ENCODE data around the gene SUSD6. TPM values are rescaled to one million over a fixed set of nuclear protein-coding genes. Genes with fewer than 3 reads are reported as not detected.
"Not testable (repeated sequence)": the region's sequence is repeated elsewhere in the genome, so short reads cannot be mapped to it uniquely, and the experiment has no call there.

SUSD6 gene
- total RNA-seq, 4 donors from 2014 or later = 37.5 to 70.4 (median 44.5) TPM

GRCh38 chr14:69715725-69716477 is 104.5 kb downstream of the SUSD6 start:
- Histone ChIP-seq H3K9me3 (no peaks in the 10 kb centered on the region), H3K27ac (peak overlapping the region; percentile 51 to 71 (median 62)), H3K4me1 (peaks cover 55 to 78% of the 10 kb centered on the region in 2 donors), H3K27me3 (no peaks in the 10 kb centered on the region), H3K36me3 (peaks cover 5 to 9% of the 10 kb centered on the region in 2 donors), H3K4me3 (replicated peaks in 1 of 3) (no peak overlapping the region)
- intact Hi-C loops (cut with DNase I) = loop anchor here (10.0 kb wide), 1 partner anchor 61 kb away; no protein-coding TSS in a partner anchor
- DNase-seq = peak; percentile 86 to 91
- 54 to 55% methylated on average over 13 of the region's 13 CpGs for WGBS, 2 donors
- TF ChIP-seq POLR2A (IDR thresholded peaks at IDR 0.05) = no peak
- TF ChIP-seq CTCF (IDR thresholded peaks at IDR 0.05) = no peak

GRCh38 chr14:69716478-69717187 is 105.2 kb downstream of the SUSD6 start:
- peak overlapping the region; percentile 51 to 71 (median 53) for H3K27ac ChIP-seq
- intact Hi-C loops (cut with DNase I) = loop anchor here (10.0 kb wide), 1 partner anchor 62 kb away; no protein-coding TSS in a partner anchor
- H3K27me3 ChIP-seq = no peaks in the 10 kb centered on the region
- peaks cover 0 to 2% of the 10 kb centered on the region in 2 donors for H3K36me3 ChIP-seq
- H3K4me1 ChIP-seq = peaks cover 51 to 75% of the 10 kb centered on the region in 2 donors
- WGBS, 2 donors = 69 to 73% methylated on average over 5 of the region's 5 CpGs
- TF ChIP-seq POLR2A (IDR thresholded peaks at IDR 0.05) = no peak
- TF ChIP-seq CTCF (IDR thresholded peaks at IDR 0.05) = no peak
- no peak for DNase-seq
- no peaks in the 10 kb centered on the region for H3K9me3 ChIP-seq
- no peak overlapping the region for H3K4me3 ChIP-seq (replicated peaks in 1 of 3)

GRCh38 chr14:69718614-69719013 is 107.2 kb downstream of the SUSD6 start:
- peak overlapping the region in 2 of 3 donors; percentile 36 to 39 for H3K27ac ChIP-seq

GRCh38 chr14:69719501-69719951 is 108.1 kb downstream of the SUSD6 start:
- Histone ChIP-seq H3K9me3 (no peaks in the 10 kb centered on the region), H3K36me3 (no peaks in the 10 kb centered on the region), H3K27ac (peak overlapping the region; percentile 39 to 80 (median 63)), H3K4me3 (replicated peaks in 1 of 3) (no peak overlapping the region), H3K27me3 (no peaks in the 10 kb centered on the region), H3K4me1 (peaks cover 32 to 57% of the 10 kb centered on the region in 2 donors)
- WGBS, 2 donors = 16 to 22% methylated on average over 7 of the region's 7 CpGs
- peak; percentile 70 to 73 for DNase-seq
- intact Hi-C loops (cut with DNase I) = loop anchor here (10.0 kb wide), 1 partner anchor 65 kb away; no protein-coding TSS in a partner anchor
- TF ChIP-seq CTCF (IDR thresholded peaks at IDR 0.05) = no peak
- TF ChIP-seq POLR2A (IDR thresholded peaks at IDR 0.05) = no peak

More at GRCh38 chr14:69718614-69719013, 107.2 kb downstream of the SUSD6 start:
- not testable (repeated sequence) for H3K4me3 ChIP-seq (replicated peaks in 1 of 3); DNase-seq; H3K9me3 ChIP-seq; H3K27me3 ChIP-seq; H3K36me3 ChIP-seq
- 91% methylated on average over 2 of the region's 2 CpGs for WGBS, 2 donors
- H3K4me1 ChIP-seq = peaks cover 32 to 57% of the 10 kb centered on the region in 2 donors
- intact Hi-C loops (cut with DNase I) = loop anchor here (10.0 kb wide), 1 partner anchor 64 kb away; no protein-coding TSS in a partner anchor

- TF ChIP-seq POLR2A (IDR thresholded peaks at IDR 0.05) = no peak
- peak in 2 of 6 experiments; percentile 7 to 28 for TF ChIP-seq CTCF (IDR thresholded peaks at IDR 0.05)
- 40 to 42% methylated on average over 4 of the region's 4 CpGs for WGBS, 2 donors
- Histone ChIP-seq H3K27ac (peak overlapping the region in 2 of 3 donors; percentile 39 to 80), H3K9me3 (no peaks in the 10 kb centered on the region), H3K4me3 (replicated peaks in 1 of 3) (no peak overlapping the region), H3K27me3 (no peaks in the 10 kb centered on the region), H3K36me3 (no peaks in the 10 kb centered on the region), H3K4me1 (peaks cover 30 to 53% of the 10 kb centered on the region in 2 donors)
- intact Hi-C loops (cut with DNase I) = no loop called here
- peak; percentile 59 to 65 for DNase-seq
These were observed 109.5 kb downstream of the SUSD6 start for GRCh38 chr14:69720912-69721311.
